ENCODE data around the gene CISD1. TPM values are rescaled to one million over a fixed set of nuclear protein-coding genes. Genes with fewer than 3 reads are reported as not detected.

CISD1 gene
- total and polyA plus RNA-seq, 2 of the 4 experiments (the other 2 are of a cell fraction) = 28.2 to 34.6 TPM

DNA sequence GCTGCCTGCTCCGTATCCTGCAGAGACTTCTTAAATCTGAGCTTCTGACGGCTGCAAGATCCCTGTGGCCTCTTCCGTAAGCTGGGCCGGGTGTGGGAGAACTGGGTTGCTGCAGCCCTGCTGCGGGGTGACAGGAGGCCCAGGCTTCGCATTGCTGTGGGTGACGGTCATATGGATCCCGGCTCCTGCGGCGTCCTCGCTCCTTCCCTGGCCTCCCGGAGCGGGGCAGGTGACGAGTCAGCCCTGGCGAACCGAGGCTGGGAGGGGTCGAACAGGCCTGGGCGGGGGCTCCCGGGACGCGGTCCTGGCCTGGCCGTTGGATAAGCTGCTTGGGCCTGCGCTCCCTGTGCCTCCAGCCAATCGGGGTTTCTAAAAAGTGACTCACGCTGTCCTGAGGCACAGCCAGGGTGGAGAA, 58.0 kb downstream of the CISD1 start:
- Histone ChIP-seq H3K79me1 (ENCODE audit: low read depth in 1 of 2, low read length in 2 of 2) (no peaks in the 10 kb centered on the region), H2BK120ac (ENCODE audit: low read depth, low read length) (no peak overlapping the region), H2AK5ac (ENCODE audit: low read depth, low read length) (no peak overlapping the region), H2BK15ac (ENCODE audit: low read depth, low read length) (no peak overlapping the region), H2BK20ac (ENCODE audit: low read depth, low read length) (no peak overlapping the region), H3K4me1 (ENCODE audit: control insufficient read depth, insufficient read depth, low read length) (no peaks in the 10 kb centered on the region), H4K91ac (ENCODE audit: insufficient read depth, low read depth, low read length) (no peak overlapping the region), H3K4me2 (ENCODE audit: low read depth, low read length) (no peak overlapping the region; the same call in 1 of the 2 replicates), H2BK5ac (ENCODE audit: low read depth, low read length, poor library complexity, severe bottlenecking) (no peak overlapping the region), H3K9ac (ENCODE audit: low read depth, low read length) (no peak overlapping the region), H3K27ac (ENCODE audit: insufficient read depth, low read length) (no peak overlapping the region), H4K8ac (ENCODE audit: low read depth in 2 of 2, low read length in 2 of 2) (no peak overlapping the region), H2AK9ac (replicated peaks; ENCODE audit: low read depth, low read length, poor library complexity) (no peak overlapping the region), H3K27me3 (ENCODE audit: control insufficient read depth, insufficient read depth, low read length) (peaks cover 5% of the 10 kb centered on the region), H3K4ac (ENCODE audit: low read depth, low read length) (no peak overlapping the region), H3K14ac (replicated peaks; ENCODE audit: low read depth, low read length) (no peak overlapping the region), H3K23ac (ENCODE audit: low read depth, low read length) (no peak overlapping the region), H3K4me3 (ENCODE audit: insufficient read depth, low read depth, low read length) (peak overlapping the region; percentile 8), H4K5ac (ENCODE audit: low read depth, low read length) (no peak overlapping the region), H3K9me1 (ENCODE audit: insufficient read depth, low read length) (no peaks in the 10 kb centered on the region), H2AFZ (replicated peaks; ENCODE audit: low read length, poor library complexity) (peak overlapping the region; percentile 77), H3K18ac (ENCODE audit: low read depth, low read length) (no peak overlapping the region), H3K56ac (ENCODE audit: extremely low read depth, insufficient read depth, low read length) (no peak overlapping the region), H3K9me3 (ENCODE audit: control insufficient read depth, insufficient read depth, low read length) (no peaks in the 10 kb centered on the region), H4K20me1 (ENCODE audit: insufficient read depth, low read length) (no peaks in the 10 kb centered on the region), H3K36me3 (ENCODE audit: control insufficient read depth, insufficient read depth, low read length) (no peaks in the 10 kb centered on the region)
- intact Hi-C loops (cut with micrococcal nuclease) (no loop called here), in situ Hi-C loops (cut with MboI; ENCODE audit: low sequenced_read_pairs) (no loop called here), dilution Hi-C loops (cut with HindIII; ENCODE audit: low sequenced_read_pairs, unreplicated experiment) (no loop called here)
- ChIA-PET CTCF (no interaction called here), POLR2A (ENCODE audit: unreplicated experiment) (no interaction called here)
- TF ChIP-seq, protein P1, sequence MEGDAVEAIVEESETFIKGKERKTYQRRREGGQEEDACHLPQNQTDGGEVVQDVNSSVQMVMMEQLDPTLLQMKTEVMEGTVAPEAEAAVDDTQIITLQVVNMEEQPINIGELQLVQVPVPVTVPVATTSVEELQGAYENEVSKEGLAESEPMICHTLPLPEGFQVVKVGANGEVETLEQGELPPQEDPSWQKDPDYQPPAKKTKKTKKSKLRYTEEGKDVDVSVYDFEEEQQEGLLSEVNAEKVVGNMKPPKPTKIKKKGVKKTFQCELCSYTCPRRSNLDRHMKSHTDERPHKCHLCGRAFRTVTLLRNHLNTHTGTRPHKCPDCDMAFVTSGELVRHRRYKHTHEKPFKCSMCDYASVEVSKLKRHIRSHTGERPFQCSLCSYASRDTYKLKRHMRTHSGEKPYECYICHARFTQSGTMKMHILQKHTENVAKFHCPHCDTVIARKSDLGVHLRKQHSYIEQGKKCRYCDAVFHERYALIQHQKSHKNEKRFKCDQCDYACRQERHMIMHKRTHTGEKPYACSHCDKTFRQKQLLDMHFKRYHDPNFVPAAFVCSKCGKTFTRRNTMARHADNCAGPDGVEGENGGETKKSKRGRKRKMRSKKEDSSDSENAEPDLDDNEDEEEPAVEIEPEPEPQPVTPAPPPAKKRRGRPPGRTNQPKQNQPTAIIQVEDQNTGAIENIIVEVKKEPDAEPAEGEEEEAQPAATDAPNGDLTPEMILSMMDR (conservative IDR thresholded peaks at IDR 0.05; ENCODE audit: low read depth, low read length) = no peak
- TF ChIP-seq MXI1 (IDR thresholded peaks at IDR 0.05; ENCODE audit: borderline replicate concordance, low read depth, low read length) (no peak), RFX5 (IDR thresholded peaks at IDR 0.05; ENCODE audit: low read depth, low read length) (no peak), MAZ (IDR thresholded peaks at IDR 0.05; ENCODE audit: borderline replicate concordance, low read depth, low read length) (no peak), NFE2L2 (IDR thresholded peaks at IDR 0.05; ENCODE audit: low read depth, low read length) (no peak)
- TF ChIP-seq, protein P2, sequence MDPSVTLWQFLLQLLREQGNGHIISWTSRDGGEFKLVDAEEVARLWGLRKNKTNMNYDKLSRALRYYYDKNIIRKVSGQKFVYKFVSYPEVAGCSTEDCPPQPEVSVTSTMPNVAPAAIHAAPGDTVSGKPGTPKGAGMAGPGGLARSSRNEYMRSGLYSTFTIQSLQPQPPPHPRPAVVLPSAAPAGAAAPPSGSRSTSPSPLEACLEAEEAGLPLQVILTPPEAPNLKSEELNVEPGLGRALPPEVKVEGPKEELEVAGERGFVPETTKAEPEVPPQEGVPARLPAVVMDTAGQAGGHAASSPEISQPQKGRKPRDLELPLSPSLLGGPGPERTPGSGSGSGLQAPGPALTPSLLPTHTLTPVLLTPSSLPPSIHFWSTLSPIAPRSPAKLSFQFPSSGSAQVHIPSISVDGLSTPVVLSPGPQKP (IDR thresholded peaks at IDR 0.05; ENCODE audit: borderline replicate concordance, low read depth, low read length) = no peak
- TF ChIP-seq, protein P3, sequence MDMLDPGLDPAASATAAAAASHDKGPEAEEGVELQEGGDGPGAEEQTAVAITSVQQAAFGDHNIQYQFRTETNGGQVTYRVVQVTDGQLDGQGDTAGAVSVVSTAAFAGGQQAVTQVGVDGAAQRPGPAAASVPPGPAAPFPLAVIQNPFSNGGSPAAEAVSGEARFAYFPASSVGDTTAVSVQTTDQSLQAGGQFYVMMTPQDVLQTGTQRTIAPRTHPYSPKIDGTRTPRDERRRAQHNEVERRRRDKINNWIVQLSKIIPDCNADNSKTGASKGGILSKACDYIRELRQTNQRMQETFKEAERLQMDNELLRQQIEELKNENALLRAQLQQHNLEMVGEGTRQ (IDR thresholded peaks at IDR 0.05; ENCODE audit: low read depth, low read length) = no peak
- peak; percentile 70 for ATAC-seq (ENCODE audit: low read depth)
- 18% methylated on average over 4 of the region's 25 CpGs; no CpG with 5 or more reads in 1 of the 2 experiments for WGBS, 2 experiments (ENCODE audit: extremely low coverage in 2 of 2, insufficient read length in 1 of 2)
- no TSS peak for BruUV-seq (replicated peaks)
- DNase-seq = peak; percentile 42
